ENCODE results near the gene HIRIP3.

DNA sequence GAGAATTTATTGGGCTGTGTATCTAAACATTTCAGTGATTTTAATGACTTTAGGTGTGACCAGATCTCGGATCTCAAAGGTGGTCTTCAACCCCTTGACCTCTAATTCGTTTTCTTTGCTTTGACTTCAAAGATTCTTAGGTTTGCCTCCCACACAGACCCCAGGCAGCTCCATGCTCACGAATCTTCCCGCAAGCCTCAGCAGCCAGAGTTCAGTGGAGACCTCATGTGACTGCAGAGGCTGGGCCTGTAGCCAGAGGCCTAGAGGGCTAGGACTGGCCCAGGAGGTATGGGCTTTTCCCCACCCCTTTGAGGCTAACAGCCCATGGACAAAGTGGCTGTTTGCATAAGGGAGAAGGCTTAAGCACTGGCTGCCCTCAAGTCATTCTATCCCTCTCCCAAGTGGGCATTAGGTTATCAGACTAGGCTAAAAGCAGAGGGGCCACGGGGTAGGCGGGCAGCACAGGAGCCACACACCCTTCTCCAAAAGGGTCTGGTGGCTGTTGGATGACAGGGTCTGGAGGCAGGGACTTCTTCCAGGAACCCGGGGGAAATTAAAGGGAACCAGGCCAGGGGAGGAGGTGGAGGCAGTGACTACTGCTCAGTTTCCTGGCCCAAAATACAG is 3.0 kb downstream of the HIRIP3 start:
- TF ChIP-seq, protein P1, sequence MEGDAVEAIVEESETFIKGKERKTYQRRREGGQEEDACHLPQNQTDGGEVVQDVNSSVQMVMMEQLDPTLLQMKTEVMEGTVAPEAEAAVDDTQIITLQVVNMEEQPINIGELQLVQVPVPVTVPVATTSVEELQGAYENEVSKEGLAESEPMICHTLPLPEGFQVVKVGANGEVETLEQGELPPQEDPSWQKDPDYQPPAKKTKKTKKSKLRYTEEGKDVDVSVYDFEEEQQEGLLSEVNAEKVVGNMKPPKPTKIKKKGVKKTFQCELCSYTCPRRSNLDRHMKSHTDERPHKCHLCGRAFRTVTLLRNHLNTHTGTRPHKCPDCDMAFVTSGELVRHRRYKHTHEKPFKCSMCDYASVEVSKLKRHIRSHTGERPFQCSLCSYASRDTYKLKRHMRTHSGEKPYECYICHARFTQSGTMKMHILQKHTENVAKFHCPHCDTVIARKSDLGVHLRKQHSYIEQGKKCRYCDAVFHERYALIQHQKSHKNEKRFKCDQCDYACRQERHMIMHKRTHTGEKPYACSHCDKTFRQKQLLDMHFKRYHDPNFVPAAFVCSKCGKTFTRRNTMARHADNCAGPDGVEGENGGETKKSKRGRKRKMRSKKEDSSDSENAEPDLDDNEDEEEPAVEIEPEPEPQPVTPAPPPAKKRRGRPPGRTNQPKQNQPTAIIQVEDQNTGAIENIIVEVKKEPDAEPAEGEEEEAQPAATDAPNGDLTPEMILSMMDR (IDR thresholded peaks at IDR 0.05), result no peak
- no peak for TF ChIP-seq EZH2 (IDR thresholded peaks at IDR 0.05)
- TF ChIP-seq EZH2phosphoT487 (IDR thresholded peaks at IDR 0.05), result no peak
